K562 (cell line): Measurements from ENCODE around the gene SLC15A5. TPM values are rescaled to one million over a fixed set of nuclear protein-coding genes. Genes with fewer than 3 reads are reported as not detected.
A peak's percentile ranks its signal among the peaks of the same experiment; 100 is the strongest.

Experiments used
- ATAC-seq: fragments of 200-7000 bp; cut with Tn5 transposase; 3 replicates; pipeline ENCODE4 v1.9.1; 2020; ENCODE audit warnings: moderate library complexity
- BruUV-seq: library from RNA; stranded (reverse); fragments of 400-500 nt; replicated peaks from 2 replicates; lab custom pipeline; 2021; lab: Mats Ljungman, UMichigan
- CTCF ChIA-PET: fragments of 300-600 bp; formaldehyde crosslinking; extraction: SDS; loops from one replicate; lab custom pipeline; 2021; ENCODE audit warnings: low intra/inter-chr PET ratio; lab: Yijun Ruan, JAX
- POLR2A ChIA-PET: fragments of 300-600, 350-650 bp; sonication (Branson Sonifier 250); formaldehyde crosslinking; extraction: SDS; loops from one replicate; lab custom pipeline; 2021; ENCODE audit warnings: antibody characterized with exemption, inconsistent platforms; lab: Yijun Ruan, JAX
- DNase-seq, 4 experiments: peaks; one replicate each; pipeline versions ENCODE4 v3.0.0 to v3.0.0-alpha.2; 2011 to 2018; ENCODE audit warnings: low spot score in 3 of 4, mixed read lengths in 3 of 4; ENCODE audit errors: extremely low read depth in 1 of 4
- FAIRE-seq: peaks from 2 replicates; lab custom pipeline; 2011; peaks lifted over from hg19 to GRCh38; lab: Jason Lieb, UNC
- H2AFZ ChIP-seq: 2 replicates; pipeline ENCODE4 v1.6.0; 2011; ENCODE audit warnings: low read depth, low read length, control low read depth, inconsistent platforms
- H3K27ac ChIP-seq: fragments of 200-600 bp; 3 replicates; pipeline ENCODE4 v1.8.0; 2011; ENCODE audit warnings: low read depth, mild to moderate bottlenecking, control low read depth, inconsistent platforms, low read length, moderate library complexity, mixed read lengths; ENCODE audit errors: extremely low read depth
- H3K27me3 ChIP-seq, 2 experiments: fragments of 300-600 bp in 1 of 2; 2 replicates in 1 of 2; 3 replicates in 1 of 2; pipeline versions ENCODE4 v1.6.0 to v1.8.0; 2011; ENCODE audit warnings: inconsistent platforms in 2 of 2, low read length in 2 of 2, mild to moderate bottlenecking in 1 of 2, mixed read lengths in 1 of 2, moderate library complexity in 1 of 2; ENCODE audit not compliant: control insufficient read depth in 2 of 2, insufficient read depth in 2 of 2
- H3K36me3 ChIP-seq: fragments of 300-600 bp; 3 replicates; pipeline ENCODE4 v1.8.0; 2011; ENCODE audit warnings: mild to moderate bottlenecking, low read length, inconsistent platforms; ENCODE audit not compliant: control insufficient read depth, insufficient read depth
- H3K4me1 ChIP-seq, 2 experiments: fragments of 200-600 bp in 1 of 2; replicated peaks in 1 of 2; 2 replicates in 1 of 2; 3 replicates in 1 of 2; pipeline versions ENCODE4 v1.5.1 to v1.8.0; 2011; ENCODE audit warnings: inconsistent platforms in 2 of 2, low read length in 2 of 2, mild to moderate bottlenecking in 1 of 2, mixed read lengths in 1 of 2, moderate library complexity in 1 of 2; ENCODE audit not compliant: control insufficient read depth in 2 of 2, insufficient read depth in 2 of 2
- H3K4me2 ChIP-seq: 2 replicates; pipeline ENCODE4 v1.6.1; 2011; ENCODE audit warnings: low read length, control low read depth, inconsistent platforms, mixed read lengths; ENCODE audit not compliant: insufficient read depth
- H3K4me3 ChIP-seq: fragments of 200-600 bp; sonication (generic), shearing (Covaris generic); 2 replicates; pipeline ENCODE4 v1.5.1; 2016; ENCODE audit warnings: control low read depth, inconsistent platforms
- H3K79me2 ChIP-seq: fragments of 200-600 bp; 3 replicates; pipeline ENCODE4 v1.8.0; 2011; ENCODE audit warnings: low read length, inconsistent platforms; ENCODE audit not compliant: control insufficient read depth, insufficient read depth
- H3K9ac ChIP-seq, 2 experiments: 2 replicates each; pipeline versions ENCODE4 v1.6.0 to v1.6.1; 2011; ENCODE audit warnings: low read depth in 2 of 2, low read length in 2 of 2, control low read depth in 1 of 2, inconsistent platforms in 1 of 2, mild to moderate bottlenecking in 1 of 2, mixed read lengths in 1 of 2; ENCODE audit not compliant: insufficient read depth in 1 of 2
- H3K9me1 ChIP-seq: one replicate; pipeline ENCODE4 v1.6.0; 2011; ENCODE audit warnings: inconsistent platforms, mild to moderate bottlenecking, low read length, moderate library complexity; ENCODE audit not compliant: control insufficient read depth, insufficient read depth
- H3K9me3 ChIP-seq: replicated peaks from 2 replicates; pipeline ENCODE4 v1.5.1; 2011; ENCODE audit warnings: low read depth, low read length, inconsistent platforms; ENCODE audit not compliant: control insufficient read depth, insufficient read depth
- H4K20me1 ChIP-seq: replicated peaks from 2 replicates; pipeline ENCODE4 v1.6.1; 2011; ENCODE audit warnings: low read length, inconsistent platforms, mixed read lengths; ENCODE audit not compliant: control insufficient read depth, insufficient read depth
- HIVEP1 ChIP-seq: fragments of 250-450 bp; sonication (Bioruptor Pico); IDR thresholded peaks from 2 replicates; pipeline ENCODE4 v1.4.0; 2020; ENCODE audit warnings: mild to moderate bottlenecking
- NRF1 ChIP-seq, 2 experiments: fragments of 450-650 bp; IDR thresholded peaks in 1 of 2; conservative IDR thresholded peaks in 1 of 2; 2 replicates each; pipeline ENCODE4 v1.6.1; 2014; ENCODE audit warnings: mild to moderate bottlenecking in 2 of 2
- SMAD3 ChIP-seq: fragments of 450-650 bp; formaldehyde crosslinking; conservative IDR thresholded peaks from 2 replicates; pipeline ENCODE4 v1.4.0; 2020; ENCODE audit warnings: mild to moderate bottlenecking
- ZZZ3 ChIP-seq: fragments of 450-650 bp; IDR thresholded peaks from 2 replicates; pipeline ENCODE4 v1.6.1; 2016; ENCODE audit warnings: antibody characterized with exemption, mild to moderate bottlenecking, moderate library complexity
- WGBS: fragments of 100-300 bp; shearing (Covaris generic); methylation state at CpG from one replicate; pipeline ENCODE4 v1.1.6; 2016; ENCODE audit warnings: low coverage, mixed read lengths; ENCODE audit not compliant: insufficient coverage; ENCODE audit errors: missing lambda C conversion rate; 5-methylcytosine and 5-hydroxymethylcytosine counted together
- in situ Hi-C: fragments of 300-500 bp; cut with MboI; formaldehyde crosslinking; loops from 4 replicates; pipeline ENCODE4 v1.15.0; 2018; ENCODE audit warnings: inconsistent platforms, mixed read lengths
- intact Hi-C: fragments of 100-400 bp; cut with micrococcal nuclease; formaldehyde crosslinking; loops from 2 replicates; pipeline ENCODE4 v1.14.2; 2022
- polyA plus RNA-seq, 8 experiments: library from polyadenylated mRNA; depleted of rRNA in 4 of 8; stranded (reverse) in 5 of 8; unstranded in 3 of 8; fragments of >200 nt; fragmentation: Nextera tagmentation in 2 of 8; fragmentation: Illumina TruSeq in 1 of 8; extraction: Ambion mirVana in 2 of 8; extraction: Trizol in 1 of 8; gene quantifications; 2 replicates each; pipeline versions ENCODE4 v1.2.1 to v1.2.3, GENCODE V29; 2011 to 2014; ENCODE audit warnings: inconsistent platforms in 1 of 8, missing spikeins in 1 of 8
- total RNA-seq, 7 experiments: library from RNA; depleted of rRNA in 6 of 7; stranded (reverse); fragments of >200 nt in 6 of 7; fragmentation: Illumina TruSeq in 2 of 7; extraction: Trizol in 2 of 7; gene quantifications; 2 replicates each; pipeline versions ENCODE4 v1.2.1 to v1.2.3, GENCODE V29; 2011 to 2021; ENCODE audit warnings: low replicate concordance in 1 of 7

The SLC15A5 gene
- total and polyA plus RNA-seq, 9 of the 15 experiments (the other 6 are each of a cell fraction or from before 2014, with no cell fraction given): not detected

GRCh38 chr12:16175840-16176239, 101.6 kb downstream of the SLC15A5 start:
- BruUV-seq: no TSS peak
- DNase-seq: no peak
- ChIA-PET CTCF (no interaction called here), POLR2A (interaction anchor here (0.6 kb wide), 1 partner anchor 185 kb away, joined by 3 read pairs; no protein-coding TSS in a partner anchor)
- Histone ChIP-seq H3K36me3 (no peaks in the 10 kb centered on the region), H3K27ac (no peak overlapping the region), H3K4me2 (no peak overlapping the region), H4K20me1 (no peaks in the 10 kb centered on the region), H3K9me3 (no peaks in the 10 kb centered on the region; the same call in 1 of the 2 replicates), H3K9me1 (no peaks in the 10 kb centered on the region), H3K9ac (no peak overlapping the region), H3K4me3 (no peak overlapping the region), H3K4me1 (no peaks in the 10 kb centered on the region), H2AFZ (no peak overlapping the region), H3K79me2 (no peaks in the 10 kb centered on the region), H3K27me3 (no peaks in the 10 kb centered on the region)
- intact Hi-C loops: no loop called here
- WGBS: 0% methylated on average over 3 of the region's 3 CpGs
- FAIRE-seq: no peak
- in situ Hi-C loops: no loop called here
- TF ChIP-seq SMAD3 (CRISPR knock-in tag) (no peak), HIVEP1 (no peak)
- no peak for ATAC-seq

- Histone ChIP-seq H3K27ac (no peak overlapping the region), H3K27me3 (no peaks in the 10 kb centered on the region), H3K4me2 (no peak overlapping the region), H3K9me3 (no peaks in the 10 kb centered on the region; the same call in 1 of the 2 replicates), H3K4me1 (no peaks in the 10 kb centered on the region), H3K9me1 (no peaks in the 10 kb centered on the region), H3K79me2 (no peaks in the 10 kb centered on the region), H3K4me3 (no peak overlapping the region), H3K9ac (no peak overlapping the region), H2AFZ (no peak overlapping the region), H4K20me1 (no peaks in the 10 kb centered on the region), H3K36me3 (no peaks in the 10 kb centered on the region)
- peak; percentile 54 to 56; a peak in 3 of 4 replicates for TF ChIP-seq NRF1 (conservative IDR thresholded peaks at IDR 0.05 in 1 of 2, IDR thresholded peaks at IDR 0.05 in 1 of 2)
- no peak for TF ChIP-seq ZZZ3
- no peak for FAIRE-seq
- CTCF ChIA-PET: no interaction called here
- 2% methylated on average over 4 of the region's 4 CpGs for WGBS
- POLR2A ChIA-PET: no interaction called here
- in situ Hi-C loops (no loop called here), intact Hi-C loops (no loop called here)
- no TSS peak for BruUV-seq
- no peak for ATAC-seq
- DNase-seq: no peak
Observed at GRCh38 chr12:16174282-16174681, 103.2 kb downstream of the SLC15A5 start.
